Esophagus (tissue), 2 donors: Measurements from ENCODE around the gene CHMP1B. TPM values are rescaled to one million over a fixed set of nuclear protein-coding genes. Genes with fewer than 3 reads are reported as not detected.
A peak's percentile ranks its signal among the peaks of the same experiment; 100 is the strongest.
"Not testable (repeated sequence)": the region's sequence is repeated elsewhere in the genome, so short reads cannot be mapped to it uniquely, and the experiment has no call there.

Experiments used
- H3K27ac ChIP-seq, 2 donors: one replicate each; pipeline ENCODE4 v1.5.1; 2013; ENCODE audit warnings: low read depth in 2 of 2, mild to moderate bottlenecking in 2 of 2, inconsistent platforms in 1 of 2, low read length in 1 of 2, moderate library complexity in 1 of 2
- H3K27me3 ChIP-seq, 2 donors: one replicate each; pipeline ENCODE4 v1.6.1; 2013; ENCODE audit warnings: low read length in 2 of 2, control low read depth in 1 of 2, mild to moderate bottlenecking in 1 of 2; ENCODE audit not compliant: insufficient read depth in 2 of 2, control insufficient read depth in 1 of 2
- H3K36me3 ChIP-seq, 2 donors: one replicate each; pipeline ENCODE4 v1.6.1; 2013; ENCODE audit warnings: low read length in 1 of 2; ENCODE audit not compliant: control insufficient read depth in 2 of 2, insufficient read depth in 2 of 2
- H3K4me1 ChIP-seq, 2 donors: one replicate each; pipeline ENCODE4 v1.6.1; 2013; ENCODE audit warnings: low read length in 1 of 2; ENCODE audit not compliant: control insufficient read depth in 2 of 2, insufficient read depth in 2 of 2
- H3K4me3 ChIP-seq, 2 donors: one replicate each; pipeline ENCODE4 v1.5.1; 2013; ENCODE audit warnings: low read length in 2 of 2, mild to moderate bottlenecking in 2 of 2, low read depth in 1 of 2, moderate library complexity in 1 of 2
- H3K9me3 ChIP-seq, 2 donors: one replicate each; pipeline ENCODE4 v1.6.1; 2013; ENCODE audit warnings: mild to moderate bottlenecking in 2 of 2, low read depth in 1 of 2, low read length in 1 of 2, moderate library complexity in 1 of 2; ENCODE audit not compliant: control insufficient read depth in 2 of 2, insufficient read depth in 1 of 2
- WGBS, 2 donors: extraction: QIAGEN DNeasy Blood & Tissue Kit; methylation state at CpG; one replicate each; pipeline ENCODE4 v1.1.7; 2013; 5-methylcytosine and 5-hydroxymethylcytosine counted together
- polyA plus RNA-seq, 2 donors: library from polyadenylated mRNA; stranded (reverse); fragments of 200-250 nt; gene quantifications; one replicate each; pipeline ENCODE4 v1.2.3, GENCODE V29; 2013
- donor health status: healthy with polysubstance abuse.
- donor health status: Bipolar disorder and iron deficiency.

CHMP1B gene
- polyA plus RNA-seq, 2 donors = 26.8 to 31.5 TPM

DNA sequence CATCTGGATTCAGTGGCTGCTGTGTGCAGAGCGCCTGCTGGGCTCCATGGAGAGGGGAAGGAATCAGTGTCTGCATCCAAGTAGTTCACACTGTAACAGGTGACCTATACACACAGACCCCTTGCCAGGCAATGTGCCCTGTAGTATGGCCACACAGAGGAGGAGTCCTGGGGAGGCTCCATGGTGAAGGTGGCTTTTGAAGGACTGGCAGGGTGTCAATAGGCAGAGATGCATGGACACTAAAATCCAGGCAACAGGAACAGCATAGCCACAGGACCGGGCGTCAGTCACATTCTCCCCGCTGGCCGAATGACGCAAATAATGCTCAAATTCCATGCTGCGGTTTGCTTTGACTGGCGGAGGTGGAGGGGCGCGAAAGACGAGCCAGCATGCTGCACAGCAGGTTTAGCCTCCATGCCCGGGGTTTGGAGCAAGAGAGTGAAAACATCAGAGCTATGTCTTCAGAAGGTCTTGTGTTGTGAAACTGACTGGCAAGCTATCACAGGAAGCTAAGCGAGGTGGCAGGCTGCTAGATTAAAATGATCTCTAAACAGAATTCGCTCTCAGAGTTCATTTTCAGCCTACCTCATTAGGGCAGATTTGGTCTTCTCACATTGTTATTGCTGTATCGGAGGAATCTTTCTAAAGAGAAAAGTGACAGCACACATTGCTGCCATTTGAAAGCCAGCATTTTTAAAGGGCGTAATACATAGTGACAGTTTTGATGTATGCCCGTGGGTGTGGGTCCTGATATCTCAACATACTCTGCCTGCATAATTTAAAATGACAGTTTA, 1.2 kb upstream of the CHMP1B start:
- Histone ChIP-seq H3K4me3 (peak overlapping the region; percentile 25 to 91), H3K4me1 (peaks cover 0 to 1% of the 10 kb centered on the region in 2 donors), H3K27ac (peak overlapping the region; percentile 38 to 78), H3K9me3 (no peaks in the 10 kb centered on the region), H3K27me3 (no peaks in the 10 kb centered on the region), H3K36me3 (no peaks in the 10 kb centered on the region)
- 6 to 11% methylated on average over 17 of the region's 17 CpGs for WGBS, 2 donors

DNA sequence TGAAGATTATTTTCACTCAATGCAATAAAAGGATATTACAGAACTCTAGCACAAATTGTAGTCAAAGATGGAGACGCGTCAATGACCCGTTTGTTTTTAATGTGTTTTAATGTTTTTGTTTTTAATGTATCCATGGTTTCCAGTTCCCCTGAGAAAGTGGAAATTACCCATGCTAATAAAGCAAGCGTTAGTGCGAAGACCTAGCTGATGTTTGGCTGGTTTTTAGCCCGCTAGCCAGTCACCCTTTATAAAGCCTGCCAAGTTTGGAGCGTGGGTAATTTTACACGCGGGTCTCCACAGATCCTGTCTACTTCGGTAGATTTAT, 430 bp upstream of the CHMP1B start:
- WGBS, 2 donors = 0 to 1% methylated on average over 10 of the region's 10 CpGs
- H3K4me1 ChIP-seq = peaks cover 0 to 1% of the 10 kb centered on the region in 2 donors
- H3K36me3 ChIP-seq = no peaks in the 10 kb centered on the region
- no peaks in the 10 kb centered on the region for H3K27me3 ChIP-seq
- H3K9me3 ChIP-seq = no peaks in the 10 kb centered on the region
- H3K4me3 ChIP-seq = peak overlapping the region; percentile 78 to 91
- H3K27ac ChIP-seq = peak overlapping the region; percentile 71 to 98

DNA sequence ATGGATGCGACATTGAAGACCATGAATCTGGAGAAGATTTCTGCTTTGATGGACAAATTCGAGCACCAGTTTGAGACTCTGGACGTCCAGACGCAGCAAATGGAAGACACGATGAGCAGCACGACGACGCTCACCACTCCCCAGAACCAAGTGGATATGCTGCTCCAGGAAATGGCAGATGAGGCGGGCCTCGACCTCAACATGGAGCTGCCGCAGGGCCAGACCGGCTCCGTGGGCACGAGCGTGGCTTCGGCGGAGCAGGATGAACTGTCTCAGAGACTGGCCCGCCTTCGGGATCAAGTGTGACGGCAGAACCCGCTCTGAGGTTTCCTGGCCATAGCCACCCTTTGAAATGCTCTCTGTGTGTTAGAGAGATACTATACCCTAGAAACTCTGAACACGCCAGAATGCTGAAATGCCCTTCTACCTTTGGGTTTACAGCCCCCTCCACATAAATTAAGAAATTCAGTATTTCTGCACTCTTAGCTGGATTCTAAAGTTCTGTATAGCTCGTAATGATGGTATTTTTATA, 659 bp downstream of the CHMP1B start:
- WGBS, 2 donors = 0 to 1% methylated on average over 23 of the region's 23 CpGs
- no peaks in the 10 kb centered on the region for H3K9me3 ChIP-seq
- H3K27ac ChIP-seq = peak overlapping the region; percentile 92 to 98
- no peaks in the 10 kb centered on the region for H3K36me3 ChIP-seq
- H3K4me3 ChIP-seq = peak overlapping the region; percentile 78 to 91
- no peaks in the 10 kb centered on the region for H3K27me3 ChIP-seq
- peaks cover 0 to 6% of the 10 kb centered on the region in 2 donors for H3K4me1 ChIP-seq

DNA sequence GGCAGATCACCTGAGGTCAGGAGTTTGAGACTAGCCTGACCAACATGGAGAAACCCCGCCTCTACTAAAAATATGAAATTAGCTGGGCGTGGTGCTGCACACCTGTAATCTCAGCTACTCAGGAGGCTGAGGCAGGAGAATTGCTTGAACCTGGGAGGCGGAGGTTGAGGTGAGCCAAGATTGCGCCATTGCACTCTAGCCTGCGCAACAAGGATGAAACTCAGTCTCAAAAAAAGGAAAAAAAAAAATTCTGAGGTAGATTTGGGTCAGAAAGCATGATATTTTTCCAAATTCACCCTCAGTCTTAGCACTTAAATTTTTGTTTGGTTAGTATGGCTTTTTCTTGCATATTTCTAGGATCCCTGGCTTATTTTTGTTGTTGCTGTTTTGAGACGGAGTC, 3.3 kb downstream of the CHMP1B start:
- not testable (repeated sequence) for H3K4me3 ChIP-seq, H3K27ac ChIP-seq, H3K36me3 ChIP-seq, H3K27me3 ChIP-seq, H3K9me3 ChIP-seq
- 91 to 97% methylated on average over 6 of the region's 6 CpGs for WGBS, 2 donors
- peaks cover 5 to 14% of the 10 kb centered on the region in 2 donors for H3K4me1 ChIP-seq

DNA sequence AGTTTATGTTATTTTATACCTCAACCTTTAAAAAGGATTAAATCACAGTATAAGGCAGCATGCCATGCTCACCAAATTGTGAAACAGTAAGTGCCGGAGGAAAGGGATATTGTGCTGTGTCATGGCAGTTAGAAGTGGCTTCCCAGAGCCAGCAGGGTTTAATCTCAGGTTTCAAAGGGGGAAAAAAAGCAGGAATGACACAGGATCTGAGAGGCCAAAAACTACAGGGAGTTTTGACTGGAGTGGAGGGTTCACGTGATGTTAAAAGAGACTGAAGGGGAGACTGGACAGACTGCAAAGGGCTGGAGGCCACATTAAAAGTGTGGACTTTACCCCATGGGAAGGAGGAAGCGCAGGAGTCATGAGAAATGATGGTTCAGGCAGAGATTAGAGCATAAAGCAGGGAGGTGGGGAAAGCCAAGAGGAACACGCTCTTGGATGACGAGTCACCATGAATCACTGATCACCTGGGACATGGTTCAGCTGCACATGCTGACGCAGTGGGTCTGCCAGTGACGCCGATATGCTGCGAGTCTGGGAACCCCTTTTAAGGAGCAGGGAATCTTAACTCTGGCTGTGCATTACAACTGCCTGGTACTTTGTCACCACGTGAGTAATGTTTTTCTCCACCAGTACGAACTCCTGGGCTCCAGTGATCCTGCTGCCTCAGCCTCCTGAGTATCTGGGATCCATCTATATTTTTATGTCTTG, 6.1 kb downstream of the CHMP1B start:
- Histone ChIP-seq H3K27ac (peak overlapping the region; percentile 76 to 80), H3K9me3 (no peaks in the 10 kb centered on the region), H3K27me3 (no peaks in the 10 kb centered on the region), H3K4me1 (peaks cover 7 to 21% of the 10 kb centered on the region in 2 donors), H3K36me3 (no peaks in the 10 kb centered on the region), H3K4me3 (no peak overlapping the region)
- WGBS, 2 donors = 25 to 27% methylated on average over 11 of the region's 11 CpGs

DNA sequence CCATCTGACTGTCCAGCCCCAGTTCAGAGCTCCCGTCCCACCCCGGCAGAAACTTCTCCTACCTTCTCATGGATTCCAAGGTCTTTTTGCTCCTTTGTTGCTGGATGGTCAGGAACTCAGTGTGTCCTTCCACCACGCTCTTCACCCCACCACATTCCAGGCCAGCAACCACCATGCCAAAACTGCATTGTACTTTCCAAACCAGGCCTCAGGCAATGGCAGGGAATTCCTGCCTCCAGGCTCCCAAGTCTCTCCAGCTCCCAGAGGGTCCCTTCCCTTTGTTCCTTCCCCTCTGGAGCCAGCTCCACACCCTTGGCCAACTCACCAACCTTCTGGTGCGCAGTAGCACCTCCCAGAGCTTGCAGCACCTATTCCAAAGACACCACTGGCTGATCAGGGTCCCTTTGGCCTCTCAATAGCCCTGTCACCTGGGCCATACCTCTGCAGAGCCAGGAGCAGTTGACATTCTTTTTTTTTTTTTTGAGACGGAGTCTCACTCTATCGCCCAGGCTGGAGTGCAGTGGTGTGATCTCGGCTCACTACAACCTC, 8.1 kb downstream of the CHMP1B start:
- WGBS, 2 donors = 87 to 89% methylated on average over 7 of the region's 7 CpGs
- Histone ChIP-seq H3K9me3 (no peaks in the 10 kb centered on the region), H3K4me1 (peaks cover 7 to 20% of the 10 kb centered on the region in 2 donors), H3K27ac (no peak overlapping the region), H3K27me3 (no peaks in the 10 kb centered on the region), H3K4me3 (no peak overlapping the region), H3K36me3 (no peaks in the 10 kb centered on the region)

DNA sequence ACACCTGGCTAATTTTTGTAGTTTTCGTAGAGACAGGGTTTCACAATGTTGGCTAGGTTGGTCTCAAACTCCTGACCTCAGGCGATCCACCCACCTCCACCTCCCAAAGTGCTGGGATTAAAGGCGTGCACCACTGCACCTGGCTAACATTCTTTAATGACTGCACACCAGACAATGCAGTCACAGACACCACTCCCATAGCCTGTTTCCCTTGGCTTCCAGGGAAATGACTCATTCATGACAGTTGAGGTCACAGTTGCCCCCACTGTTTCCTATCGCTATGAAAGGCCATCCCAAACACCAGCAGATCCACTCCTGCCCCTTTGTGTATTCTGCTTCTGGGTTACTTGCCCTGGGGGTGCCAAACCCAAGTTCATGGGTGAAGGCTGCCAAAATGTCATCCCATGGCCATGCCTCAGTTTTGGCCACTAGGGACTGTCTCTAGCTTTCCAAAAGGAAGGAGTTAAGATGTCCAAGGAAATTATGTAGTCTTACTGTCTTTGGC, 8.7 kb downstream of the CHMP1B start:
- Histone ChIP-seq H3K4me3 (no peak overlapping the region), H3K4me1 (peaks cover 7 to 20% of the 10 kb centered on the region in 2 donors), H3K9me3 (no peaks in the 10 kb centered on the region), H3K36me3 (no peaks in the 10 kb centered on the region), H3K27ac (no peak overlapping the region), H3K27me3 (no peaks in the 10 kb centered on the region)
- 46 to 48% methylated on average over 4 of the region's 4 CpGs for WGBS, 2 donors

DNA sequence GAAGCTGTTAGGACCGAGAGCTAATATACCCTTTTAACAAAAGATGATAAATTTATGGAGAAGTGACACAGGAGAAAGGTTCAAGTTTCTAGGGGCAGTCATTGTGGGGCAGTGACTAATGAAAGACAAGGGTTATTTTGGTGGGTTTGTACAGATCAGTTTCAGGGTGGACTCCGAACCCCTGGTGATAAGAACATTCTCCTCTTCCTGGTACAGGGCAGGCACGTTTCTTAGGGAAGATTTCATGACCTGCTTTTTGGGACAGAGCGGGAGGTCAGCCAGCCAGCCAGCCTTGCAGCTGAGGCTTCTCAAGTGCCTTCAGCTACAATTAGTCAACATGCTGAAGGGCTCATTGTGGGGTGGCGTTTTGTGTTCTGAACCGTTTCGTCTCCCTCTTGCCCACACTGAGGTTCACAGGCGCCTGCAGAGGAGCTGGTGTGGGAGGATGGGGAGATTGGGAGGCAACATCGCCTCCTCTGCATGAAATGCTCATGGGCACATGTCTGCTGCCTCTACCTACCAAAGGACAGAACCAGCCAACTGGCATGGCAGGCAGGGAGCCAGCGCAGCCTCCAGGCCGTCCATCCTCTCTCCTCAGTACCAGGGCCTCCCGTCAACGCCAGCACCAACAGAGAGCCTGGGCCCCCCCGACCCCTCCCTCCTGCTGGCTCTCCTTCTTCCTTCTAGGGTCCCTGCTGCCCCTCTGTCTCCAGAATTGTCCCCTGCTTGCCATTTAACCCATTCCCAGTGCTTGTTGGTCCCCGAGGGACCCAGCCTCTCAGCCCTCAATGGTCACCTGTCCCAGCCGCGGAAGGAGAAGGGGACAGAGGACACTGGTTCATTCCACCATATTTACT, 9.6 kb downstream of the CHMP1B start:
- Histone ChIP-seq H3K4me1 (peaks cover 7 to 20% of the 10 kb centered on the region in 2 donors), H3K4me3 (no peak overlapping the region), H3K27me3 (no peaks in the 10 kb centered on the region), H3K27ac (no peak overlapping the region), H3K9me3 (no peaks in the 10 kb centered on the region), H3K36me3 (no peaks in the 10 kb centered on the region)
- 85 to 87% methylated on average over 17 of the region's 17 CpGs for WGBS, 2 donors
